GM12878 (cell line): ENCODE measurements around the gene PLCB4.

Experiments used
- TF ChIP-seq, protein P1 (sequence below), 3 experiments: IDR thresholded peaks in 2 of 3; conservative IDR thresholded peaks in 1 of 3; 2 replicates each; pipeline ENCODE4 v1.5.1; 2011; ENCODE audit warnings: low read depth in 3 of 3, low read length in 3 of 3, mild to moderate bottlenecking in 3 of 3, control low read depth in 2 of 3, moderate library complexity in 2 of 3, inconsistent platforms in 1 of 3, mixed read lengths in 1 of 3; ENCODE audit not compliant: control insufficient read depth in 2 of 3, insufficient read depth in 1 of 3; ENCODE audit errors: extremely low read depth in 1 of 3
- TF ChIP-seq, protein P2 (sequence below): fragments of 450-650 bp; IDR thresholded peaks from 2 replicates; pipeline ENCODE4 v1.6.1; 2016; ENCODE audit warnings: mild to moderate bottlenecking
- TF ChIP-seq, protein P3 (sequence below): IDR thresholded peaks from 2 replicates; pipeline ENCODE4 v1.6.1; 2012; ENCODE audit warnings: mild to moderate bottlenecking, low read depth, low read length

DNA sequence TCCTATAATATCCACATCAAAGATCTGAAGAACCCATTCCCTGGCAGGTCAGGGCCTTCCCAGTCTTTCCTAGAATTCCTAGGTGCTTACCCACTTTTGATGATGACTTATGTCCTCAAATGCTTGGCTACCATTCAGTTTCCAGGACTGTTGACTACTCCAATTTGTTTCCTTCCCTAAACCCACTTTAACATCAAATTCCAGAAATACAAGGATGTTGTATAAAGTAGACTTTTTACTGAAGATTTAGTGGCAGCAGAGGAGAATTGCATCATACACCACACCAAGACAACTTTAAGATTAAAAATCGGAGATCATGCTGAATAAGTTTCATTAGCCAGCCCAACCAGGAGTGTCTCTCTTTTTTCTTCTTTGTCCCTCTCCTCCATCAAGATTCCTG, 242.2 kb downstream of the PLCB4 start:
- TF ChIP-seq, protein P1, sequence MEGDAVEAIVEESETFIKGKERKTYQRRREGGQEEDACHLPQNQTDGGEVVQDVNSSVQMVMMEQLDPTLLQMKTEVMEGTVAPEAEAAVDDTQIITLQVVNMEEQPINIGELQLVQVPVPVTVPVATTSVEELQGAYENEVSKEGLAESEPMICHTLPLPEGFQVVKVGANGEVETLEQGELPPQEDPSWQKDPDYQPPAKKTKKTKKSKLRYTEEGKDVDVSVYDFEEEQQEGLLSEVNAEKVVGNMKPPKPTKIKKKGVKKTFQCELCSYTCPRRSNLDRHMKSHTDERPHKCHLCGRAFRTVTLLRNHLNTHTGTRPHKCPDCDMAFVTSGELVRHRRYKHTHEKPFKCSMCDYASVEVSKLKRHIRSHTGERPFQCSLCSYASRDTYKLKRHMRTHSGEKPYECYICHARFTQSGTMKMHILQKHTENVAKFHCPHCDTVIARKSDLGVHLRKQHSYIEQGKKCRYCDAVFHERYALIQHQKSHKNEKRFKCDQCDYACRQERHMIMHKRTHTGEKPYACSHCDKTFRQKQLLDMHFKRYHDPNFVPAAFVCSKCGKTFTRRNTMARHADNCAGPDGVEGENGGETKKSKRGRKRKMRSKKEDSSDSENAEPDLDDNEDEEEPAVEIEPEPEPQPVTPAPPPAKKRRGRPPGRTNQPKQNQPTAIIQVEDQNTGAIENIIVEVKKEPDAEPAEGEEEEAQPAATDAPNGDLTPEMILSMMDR (IDR thresholded peaks at IDR 0.05 in 2 of 3, conservative IDR thresholded peaks at IDR 0.05 in 1 of 3; ENCODE audit: control insufficient read depth in 2 of 3, extremely low read depth in 1 of 3, insufficient read depth in 1 of 3, low read depth in 3 of 3, low read length in 3 of 3): no peak
- TF ChIP-seq, protein P2, sequence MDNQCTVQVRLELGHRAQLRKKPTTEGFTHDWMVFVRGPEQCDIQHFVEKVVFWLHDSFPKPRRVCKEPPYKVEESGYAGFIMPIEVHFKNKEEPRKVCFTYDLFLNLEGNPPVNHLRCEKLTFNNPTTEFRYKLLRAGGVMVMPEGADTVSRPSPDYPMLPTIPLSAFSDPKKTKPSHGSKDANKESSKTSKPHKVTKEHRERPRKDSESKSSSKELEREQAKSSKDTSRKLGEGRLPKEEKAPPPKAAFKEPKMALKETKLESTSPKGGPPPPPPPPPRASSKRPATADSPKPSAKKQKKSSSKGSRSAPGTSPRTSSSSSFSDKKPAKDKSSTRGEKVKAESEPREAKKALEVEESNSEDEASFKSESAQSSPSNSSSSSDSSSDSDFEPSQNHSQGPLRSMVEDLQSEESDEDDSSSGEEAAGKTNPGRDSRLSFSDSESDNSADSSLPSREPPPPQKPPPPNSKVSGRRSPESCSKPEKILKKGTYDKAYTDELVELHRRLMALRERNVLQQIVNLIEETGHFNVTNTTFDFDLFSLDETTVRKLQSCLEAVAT: no peak
- TF ChIP-seq, protein P3, sequence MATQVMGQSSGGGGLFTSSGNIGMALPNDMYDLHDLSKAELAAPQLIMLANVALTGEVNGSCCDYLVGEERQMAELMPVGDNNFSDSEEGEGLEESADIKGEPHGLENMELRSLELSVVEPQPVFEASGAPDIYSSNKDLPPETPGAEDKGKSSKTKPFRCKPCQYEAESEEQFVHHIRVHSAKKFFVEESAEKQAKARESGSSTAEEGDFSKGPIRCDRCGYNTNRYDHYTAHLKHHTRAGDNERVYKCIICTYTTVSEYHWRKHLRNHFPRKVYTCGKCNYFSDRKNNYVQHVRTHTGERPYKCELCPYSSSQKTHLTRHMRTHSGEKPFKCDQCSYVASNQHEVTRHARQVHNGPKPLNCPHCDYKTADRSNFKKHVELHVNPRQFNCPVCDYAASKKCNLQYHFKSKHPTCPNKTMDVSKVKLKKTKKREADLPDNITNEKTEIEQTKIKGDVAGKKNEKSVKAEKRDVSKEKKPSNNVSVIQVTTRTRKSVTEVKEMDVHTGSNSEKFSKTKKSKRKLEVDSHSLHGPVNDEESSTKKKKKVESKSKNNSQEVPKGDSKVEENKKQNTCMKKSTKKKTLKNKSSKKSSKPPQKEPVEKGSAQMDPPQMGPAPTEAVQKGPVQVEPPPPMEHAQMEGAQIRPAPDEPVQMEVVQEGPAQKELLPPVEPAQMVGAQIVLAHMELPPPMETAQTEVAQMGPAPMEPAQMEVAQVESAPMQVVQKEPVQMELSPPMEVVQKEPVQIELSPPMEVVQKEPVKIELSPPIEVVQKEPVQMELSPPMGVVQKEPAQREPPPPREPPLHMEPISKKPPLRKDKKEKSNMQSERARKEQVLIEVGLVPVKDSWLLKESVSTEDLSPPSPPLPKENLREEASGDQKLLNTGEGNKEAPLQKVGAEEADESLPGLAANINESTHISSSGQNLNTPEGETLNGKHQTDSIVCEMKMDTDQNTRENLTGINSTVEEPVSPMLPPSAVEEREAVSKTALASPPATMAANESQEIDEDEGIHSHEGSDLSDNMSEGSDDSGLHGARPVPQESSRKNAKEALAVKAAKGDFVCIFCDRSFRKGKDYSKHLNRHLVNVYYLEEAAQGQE: no peak
